H4 (cell line): Measurements from ENCODE around the gene TEX48. TPM values are rescaled to one million over a fixed set of nuclear protein-coding genes. Genes with fewer than 3 reads are reported as not detected.

ENCODE experiments used
- DNase-seq: peaks from one replicate; pipeline ENCODE4 v3.0.0-alpha.2; 2015; ENCODE audit warnings: low spot score
- total RNA-seq: library from RNA; depleted of rRNA; stranded (reverse); fragments of >200 nt; shearing (Covaris generic); gene quantifications from 2 replicates; pipeline ENCODE4 v1.2.3, GENCODE V29; 2014; rRNA removed

The TEX48 gene
- total RNA-seq, 1 experiment from 2014 or later: not detected

- DNase-seq: no peak
These were observed 60.4 kb downstream of the TEX48 start for GRCh38 chr9:114621561-114621960.

- no peak for DNase-seq
These were observed 62.7 kb downstream of the TEX48 start for GRCh38 chr9:114619191-114619761.

GRCh38 chr9:114616684-114617520 is 65.1 kb downstream of the TEX48 start:
- no peak for DNase-seq

Other genes with a start within 250 kb of the TEX48 start
- gene WHRN, start 176.7 kb downstream of the TEX48 start, total RNA-seq: 0.37 and 1.5 TPM in 2 replicates
- 171 and 172 TPM in 2 replicates for gene ATP6V1G1, start 94.4 kb downstream of the TEX48 start, total RNA-seq
- 6.2 and 10.0 TPM in 2 replicates for gene TMEM268, start 70.9 kb downstream of the TEX48 start, total RNA-seq
- gene TEX53, start 24.4 kb downstream of the TEX48 start, total RNA-seq: not detected in 2 replicates
- 0.75 and 0.80 TPM in 2 replicates for gene TNFSF15, start 123.8 kb upstream of the TEX48 start, total RNA-seq
- gene TNFSF8, start 248.4 kb upstream of the TEX48 start, total RNA-seq: not detected in 2 replicates